MG63 (cell line): ENCODE results near the gene RASSF8. TPM values are rescaled to one million over a fixed set of nuclear protein-coding genes. Genes with fewer than 3 reads are reported as not detected.
A peak's percentile ranks its signal among the peaks of the same experiment; 100 is the strongest.

Experiments
- DNase-seq: peaks from one replicate; pipeline ENCODE4 v3.0.0-alpha.2; 2020
- H3K27me3 ChIP-seq: fragments of 250-450 bp; sonication (Bioruptor Pico); 2 replicates; pipeline ENCODE4 v1.5.1; 2020; ENCODE audit warnings: mild to moderate bottlenecking, moderate library complexity
- H3K36me3 ChIP-seq: fragments of 250-450 bp; sonication (Bioruptor Pico); 2 replicates; pipeline ENCODE4 v1.5.1; 2020; ENCODE audit warnings: mild to moderate bottlenecking, moderate library complexity
- H3K4me3 ChIP-seq: fragments of 250-450 bp; sonication (Bioruptor Pico); 2 replicates; pipeline ENCODE4 v1.5.1; 2020; ENCODE audit warnings: mild to moderate bottlenecking, moderate library complexity
- H3K9me3 ChIP-seq: fragments of 250-450 bp; sonication (Bioruptor Pico); 2 replicates; pipeline ENCODE4 v1.5.1; 2020; ENCODE audit warnings: mild to moderate bottlenecking, moderate library complexity
- total RNA-seq: library from RNA; depleted of rRNA; stranded (reverse); fragments of >200 nt; shearing (Covaris generic); gene quantifications from 2 replicates; pipeline ENCODE4 v1.2.3, GENCODE V29; 2014; ENCODE audit warnings: low replicate concordance

The RASSF8 gene
- total RNA-seq, 1 experiment from 2014 or later: 7.3 TPM

DNA sequence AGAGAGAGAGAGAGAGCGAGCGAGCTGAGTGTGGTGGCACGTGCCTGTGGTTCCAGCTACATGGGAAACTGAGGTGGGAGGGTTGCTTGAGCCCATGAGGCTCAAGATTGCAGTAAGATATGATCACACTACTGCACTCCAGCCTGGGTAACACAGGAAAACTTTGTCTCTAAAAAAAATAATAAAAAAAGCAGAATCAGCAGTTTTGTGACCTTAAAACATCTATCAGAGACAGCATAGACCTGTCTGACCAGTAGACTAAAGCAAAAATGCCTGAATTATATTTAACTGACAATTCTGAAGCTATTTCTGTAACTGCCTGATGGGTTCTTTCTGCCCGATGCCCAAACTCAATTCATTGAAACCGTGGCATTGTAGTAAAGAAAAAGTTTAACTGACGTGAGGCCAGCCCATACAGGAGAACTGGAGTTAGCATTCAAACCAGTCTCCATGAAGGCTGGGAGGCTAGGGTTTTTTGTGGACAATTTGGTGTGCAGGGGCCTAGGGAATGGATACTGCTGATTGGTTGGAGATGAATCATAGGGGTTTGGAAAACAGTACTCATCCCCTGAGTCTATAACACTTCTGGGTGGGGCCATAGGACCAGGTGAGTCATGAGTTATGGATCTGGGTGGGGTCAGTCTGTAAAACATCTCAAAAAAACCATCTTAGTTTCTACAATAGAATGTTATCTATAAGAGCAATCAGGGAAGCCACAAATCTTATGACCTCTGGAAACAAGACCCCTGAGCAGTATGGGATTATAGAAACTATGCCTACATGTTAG is 8.0 kb upstream of the RASSF8 start:
- Histone ChIP-seq H3K4me3 (no peak overlapping the region), H3K27me3 (no peaks in the 10 kb centered on the region), H3K9me3 (peaks cover 6% of the 10 kb centered on the region; the same call in 1 of the 2 replicates), H3K36me3 (peaks cover 3% of the 10 kb centered on the region)
- DNase-seq: no peak

- Histone ChIP-seq H3K36me3 (peaks cover 5% of the 10 kb centered on the region), H3K9me3 (no peaks in the 10 kb centered on the region), H3K4me3 (peak overlapping the region; percentile 69), H3K27me3 (no peaks in the 10 kb centered on the region)
- DNase-seq: peak; percentile 68
Measured at GRCh38 chr12:25957793-25958427, 572 bp upstream of the RASSF8 start.

GRCh38 chr12:25959071-25959961 is 834 bp downstream of the RASSF8 start:
- H3K36me3 ChIP-seq: peaks cover 3% of the 10 kb centered on the region; the same call in 1 of the 2 replicates

DNA sequence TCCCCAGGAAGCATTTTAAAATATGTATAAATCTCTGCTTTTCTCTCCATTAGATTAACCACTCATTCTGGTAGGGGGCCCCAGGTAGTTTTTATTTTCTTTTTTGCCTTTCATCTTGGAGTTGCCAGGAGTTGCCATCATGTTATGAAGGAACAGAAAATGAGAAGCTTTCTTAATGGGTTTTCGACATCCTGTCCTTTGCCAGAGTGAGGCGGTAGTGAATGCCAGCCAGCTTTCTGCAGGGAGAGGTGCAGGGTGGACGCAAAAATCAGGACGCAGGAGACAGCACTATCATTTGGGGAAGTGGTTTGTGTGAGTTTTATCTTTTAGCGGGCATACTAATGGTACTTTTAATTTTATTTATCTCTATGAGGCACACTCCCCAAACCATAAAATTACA is 1.7 kb downstream of the RASSF8 start:
- Histone ChIP-seq H3K9me3 (no peaks in the 10 kb centered on the region), H3K27me3 (no peaks in the 10 kb centered on the region), H3K36me3 (peaks cover 3% of the 10 kb centered on the region; the same call in 1 of the 2 replicates), H3K4me3 (peak overlapping the region; percentile 78)
- DNase-seq: peak; percentile 51

More at GRCh38 chr12:25959071-25959961, 834 bp downstream of the RASSF8 start:
- DNase-seq: peak; percentile 65
- no peaks in the 10 kb centered on the region for H3K27me3 ChIP-seq
- peak overlapping the region; percentile 78 for H3K4me3 ChIP-seq
- H3K9me3 ChIP-seq: no peaks in the 10 kb centered on the region

GRCh38 chr12:25960961-25961360 is 2.5 kb downstream of the RASSF8 start:
- DNase-seq: no peak
- Histone ChIP-seq H3K4me3 (no peak overlapping the region), H3K27me3 (no peaks in the 10 kb centered on the region), H3K9me3 (no peaks in the 10 kb centered on the region), H3K36me3 (no peaks in the 10 kb centered on the region; the same call in 1 of the 2 replicates)

DNA sequence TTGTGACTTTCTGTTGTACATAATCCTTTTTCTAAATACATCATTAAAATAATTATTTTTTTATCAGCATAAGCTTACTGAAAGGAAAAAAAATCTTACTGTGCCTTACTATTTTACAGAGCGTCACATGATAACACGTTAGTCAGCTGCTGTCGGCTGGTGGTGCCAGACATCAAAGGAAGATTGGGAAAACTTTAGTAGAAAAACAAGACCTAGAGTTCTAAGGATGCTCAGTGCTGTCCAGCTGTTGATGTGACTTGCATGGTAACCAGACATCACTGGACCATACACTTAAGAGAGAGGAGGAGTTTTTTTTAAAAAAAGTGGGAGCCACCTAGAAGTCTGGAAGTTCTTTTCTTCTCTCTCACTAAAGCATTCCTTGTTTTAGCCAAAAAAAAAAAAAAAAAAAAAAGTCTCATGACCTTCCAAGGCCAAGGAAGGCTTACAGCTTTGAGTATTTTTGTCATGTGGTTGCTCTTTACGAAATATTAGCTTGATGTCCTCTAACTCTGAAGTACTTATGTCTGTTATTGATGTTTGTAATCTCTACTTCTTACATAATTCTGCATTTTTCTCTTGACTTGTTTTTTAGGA is 4.5 kb downstream of the RASSF8 start:
- no peaks in the 10 kb centered on the region for H3K9me3 ChIP-seq
- H3K36me3 ChIP-seq: no peaks in the 10 kb centered on the region
- no peak overlapping the region for H3K4me3 ChIP-seq
- no peak for DNase-seq
- no peaks in the 10 kb centered on the region for H3K27me3 ChIP-seq

DNA sequence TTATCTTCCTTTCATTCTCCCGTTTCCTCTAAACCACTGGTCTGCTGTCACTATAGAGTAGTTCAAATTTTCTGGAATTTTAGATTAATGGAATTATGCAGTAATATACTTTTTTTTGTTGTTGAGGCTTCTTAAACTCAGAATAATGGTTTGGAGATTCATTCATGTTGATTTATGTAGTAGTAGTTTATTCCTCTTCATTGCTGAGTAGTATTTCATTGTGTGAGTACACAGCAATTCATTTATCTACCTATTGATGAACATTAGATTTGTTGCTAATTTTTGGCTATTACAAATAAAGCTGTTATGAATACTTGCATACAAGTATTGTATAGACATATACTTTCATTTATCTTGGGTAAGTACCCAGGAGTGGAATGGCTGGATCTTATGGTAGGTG is 7.2 kb downstream of the RASSF8 start:
- no peak for DNase-seq
- no peaks in the 10 kb centered on the region for H3K27me3 ChIP-seq
- H3K36me3 ChIP-seq: no peaks in the 10 kb centered on the region
- H3K4me3 ChIP-seq: no peak overlapping the region
- no peaks in the 10 kb centered on the region for H3K9me3 ChIP-seq

- no peaks in the 10 kb centered on the region for H3K9me3 ChIP-seq
- no peaks in the 10 kb centered on the region for H3K36me3 ChIP-seq
- no peak for DNase-seq
- H3K4me3 ChIP-seq: no peak overlapping the region
- no peaks in the 10 kb centered on the region for H3K27me3 ChIP-seq
Measured at GRCh38 chr12:25970082-25970481, 11.6 kb downstream of the RASSF8 start.

GRCh38 chr12:25970916-25971653 is 12.6 kb downstream of the RASSF8 start:
- Histone ChIP-seq H3K9me3 (no peaks in the 10 kb centered on the region), H3K27me3 (no peaks in the 10 kb centered on the region), H3K4me3 (no peak overlapping the region), H3K36me3 (no peaks in the 10 kb centered on the region)
- DNase-seq: peak; percentile 11

- H3K27me3 ChIP-seq: no peaks in the 10 kb centered on the region
- H3K4me3 ChIP-seq: no peak overlapping the region
- no peaks in the 10 kb centered on the region for H3K36me3 ChIP-seq
- peak; percentile 9 for DNase-seq
- no peaks in the 10 kb centered on the region for H3K9me3 ChIP-seq
Measured at GRCh38 chr12:25971654-25972041, 13.2 kb downstream of the RASSF8 start.

- DNase-seq: peak; percentile 71
- no peak overlapping the region for H3K4me3 ChIP-seq
- H3K27me3 ChIP-seq: no peaks in the 10 kb centered on the region
- no peaks in the 10 kb centered on the region for H3K36me3 ChIP-seq
- H3K9me3 ChIP-seq: no peaks in the 10 kb centered on the region
Measured at GRCh38 chr12:25972783-25973182, 14.3 kb downstream of the RASSF8 start.

DNA sequence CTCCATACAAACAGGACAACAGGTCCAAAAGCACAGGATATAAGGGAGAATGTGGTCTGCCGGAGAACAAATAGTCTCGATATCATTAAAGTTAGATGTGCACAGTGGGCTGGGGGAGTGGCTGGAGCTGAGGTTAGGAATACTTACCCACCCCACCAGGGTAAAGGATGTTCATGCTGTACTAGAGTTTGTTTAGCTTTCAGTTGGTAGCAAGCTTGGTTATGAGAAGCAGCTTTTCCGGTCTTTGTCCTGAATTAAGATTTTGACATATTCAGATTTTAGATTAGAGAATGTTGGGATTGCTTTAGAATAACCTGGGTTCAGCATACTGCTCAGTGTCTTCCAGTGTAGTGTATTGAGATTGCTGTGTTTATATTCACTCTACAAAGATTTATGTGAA is 16.7 kb downstream of the RASSF8 start:
- DNase-seq: no peak
- no peak overlapping the region for H3K4me3 ChIP-seq
- H3K9me3 ChIP-seq: no peaks in the 10 kb centered on the region
- no peaks in the 10 kb centered on the region for H3K27me3 ChIP-seq
- no peaks in the 10 kb centered on the region for H3K36me3 ChIP-seq

GRCh38 chr12:25975682-25976081 is 17.2 kb downstream of the RASSF8 start:
- DNase-seq: no peak
- Histone ChIP-seq H3K4me3 (no peak overlapping the region; the same call in 1 of the 2 replicates), H3K36me3 (no peaks in the 10 kb centered on the region), H3K27me3 (no peaks in the 10 kb centered on the region), H3K9me3 (no peaks in the 10 kb centered on the region)

DNA sequence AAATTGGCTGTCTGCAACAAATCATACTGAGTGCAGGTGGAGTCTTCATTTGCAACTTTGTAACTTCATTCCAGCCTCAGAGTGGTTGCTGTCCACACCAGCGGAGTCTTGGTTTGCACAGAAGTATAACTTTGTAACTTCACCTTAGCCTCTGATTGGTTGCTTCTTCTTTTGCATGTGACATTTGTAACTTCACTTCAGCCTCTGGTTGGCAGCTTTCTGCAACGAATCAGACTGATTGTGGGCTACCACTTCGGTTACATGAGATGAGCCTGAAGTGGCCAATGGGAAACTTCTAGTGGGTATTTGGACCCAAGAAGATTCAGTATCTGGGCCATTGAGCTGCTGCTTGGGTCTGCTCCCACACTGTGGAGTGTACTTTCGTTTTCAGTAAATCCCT is 17.8 kb downstream of the RASSF8 start:
- no peaks in the 10 kb centered on the region for H3K27me3 ChIP-seq
- DNase-seq: peak; percentile 67
- no peaks in the 10 kb centered on the region for H3K36me3 ChIP-seq
- no peaks in the 10 kb centered on the region for H3K9me3 ChIP-seq
- peak overlapping the region; percentile 48 for H3K4me3 ChIP-seq

- peak; percentile 82 for DNase-seq
- peak overlapping the region; percentile 48 for H3K4me3 ChIP-seq
- H3K9me3 ChIP-seq: no peaks in the 10 kb centered on the region
- no peaks in the 10 kb centered on the region for H3K27me3 ChIP-seq
- H3K36me3 ChIP-seq: no peaks in the 10 kb centered on the region
Measured at GRCh38 chr12:25977047-25977446, 18.6 kb downstream of the RASSF8 start.

DNA sequence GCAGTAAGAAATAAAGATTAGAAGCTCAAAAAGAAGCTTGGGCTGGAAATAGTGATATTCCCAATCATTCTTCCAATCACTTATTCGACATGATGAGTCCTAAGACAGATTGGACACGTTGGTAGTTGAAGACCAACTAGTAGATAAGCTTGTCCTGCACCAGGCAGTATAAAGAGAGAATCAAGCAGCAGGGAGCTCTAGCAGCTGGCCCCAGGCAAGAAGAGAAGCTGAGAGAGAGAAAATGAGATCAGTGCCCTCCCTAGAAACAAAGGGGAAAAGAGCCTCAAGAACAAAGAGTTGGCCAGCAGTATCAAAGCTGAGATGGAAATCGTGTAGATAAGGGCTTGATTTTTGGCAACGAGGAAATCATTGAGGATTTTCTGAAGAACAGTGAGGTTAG is 20.6 kb downstream of the RASSF8 start:
- H3K9me3 ChIP-seq: no peaks in the 10 kb centered on the region
- H3K36me3 ChIP-seq: no peaks in the 10 kb centered on the region
- no peaks in the 10 kb centered on the region for H3K27me3 ChIP-seq
- DNase-seq: no peak
- H3K4me3 ChIP-seq: no peak overlapping the region
